ENCODE results near the gene ERN2. TPM values are rescaled to one million over a fixed set of nuclear protein-coding genes. Genes with fewer than 3 reads are reported as not detected.
A peak's percentile ranks its signal among the peaks of the same experiment; 100 is the strongest.

Gene ERN2
- total and polyA plus RNA-seq, 2 of the 13 experiments (the other 11 are each of a cell fraction or from before 2014, with no cell fraction given), result 2.2 to 3.5 TPM

DNA sequence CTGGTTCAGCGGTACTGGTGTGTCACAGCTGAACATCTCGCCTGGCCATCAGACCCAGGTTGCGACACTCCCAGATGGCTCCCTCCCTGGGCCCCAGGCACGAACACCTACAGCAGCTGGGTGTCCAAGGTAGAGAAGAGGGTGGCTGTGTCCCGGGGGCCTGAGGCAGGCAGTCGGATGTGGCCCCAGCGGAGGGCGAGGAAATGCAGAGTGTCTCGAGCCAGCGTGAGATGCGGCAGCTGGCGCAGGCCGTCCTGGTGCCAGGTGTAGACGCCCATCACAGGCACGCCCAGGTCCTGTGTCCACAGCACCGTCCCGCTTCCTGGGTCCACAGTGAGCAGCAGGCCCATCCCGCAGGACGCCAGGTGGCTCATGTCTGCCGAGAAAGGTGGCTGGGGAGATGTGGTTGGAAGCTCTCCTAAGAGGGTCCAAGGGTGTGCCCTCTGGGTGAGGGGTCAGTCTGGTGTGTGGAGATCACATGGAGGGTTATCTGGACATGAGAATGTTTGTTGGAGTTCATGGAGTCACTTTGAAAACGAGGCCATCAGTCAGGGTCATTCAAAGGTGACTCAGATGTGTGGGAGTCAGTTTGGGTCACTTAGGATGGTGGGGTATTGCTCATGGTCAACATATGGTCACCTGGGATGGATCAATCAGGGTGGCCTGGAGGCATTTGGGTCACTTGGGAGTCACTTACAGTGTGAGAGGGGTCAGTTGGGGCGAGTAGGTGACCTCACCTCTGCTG lies 8.1 kb downstream of the ERN2 start:
- Histone ChIP-seq H3K9me3 (ENCODE audit: low read length) (peaks cover 12% of the 10 kb centered on the region), H3K79me2 (ENCODE audit: insufficient read depth, low read length) (no peaks in the 10 kb centered on the region), H3K36me3 (replicated peaks in 1 of 2; ENCODE audit: control insufficient read depth in 1 of 2, insufficient read depth in 2 of 2, low read length in 2 of 2) (no peaks in the 10 kb centered on the region), H4K20me1 (ENCODE audit: insufficient read depth, low read length) (no peaks in the 10 kb centered on the region), H3K4me3 (replicated peaks in 1 of 3; ENCODE audit: insufficient read depth in 1 of 3, low read depth in 2 of 3, low read length in 3 of 3) (peak overlapping the region in 1 of 3 experiments; percentile 30; a peak in 1 of 6 replicates), H3K27ac (ENCODE audit: extremely low read length, insufficient read depth, low read length) (peak overlapping the region; percentile 22), H3K9ac (ENCODE audit: insufficient read depth, low read depth, low read length) (no peak overlapping the region), H3K27me3 (ENCODE audit: control insufficient read depth in 1 of 2, insufficient read depth in 2 of 2, low read length in 2 of 2) (peaks cover 0 to 3% of the 10 kb centered on the region in 2 experiments; a peak in 1 of 5 replicates), H3K4me2 (ENCODE audit: low read depth, low read length) (peak overlapping the region; percentile 29), H3K4me1 (ENCODE audit: insufficient read depth, low read length) (peaks cover 25% of the 10 kb centered on the region), H2AFZ (ENCODE audit: low read length) (no peak overlapping the region)
- DNase-seq (ENCODE audit: low spot score) (no peak), FAIRE-seq (peak; percentile 74), ATAC-seq (peak; percentile 64)
- intact Hi-C loops (cut with micrococcal nuclease; ENCODE audit: unreplicated experiment) (no loop called here), in situ Hi-C loops (cut with HindIII; ENCODE audit: extremely low pct_ligation_motif_present, low pct_unique_long_range_greater_than_20kb) (no loop called here)
- ChIA-PET CTCF (ENCODE audit: low intra/inter-chr PET ratio, low total read pairs) (no interaction called here), POLR2A (no interaction called here)
- 42% methylated on average over 22 of the region's 22 CpGs for WGBS (ENCODE audit: low lambda C conversion rate)
- BruUV-seq (replicated peaks), result no TSS peak
- TF ChIP-seq PCBP1 (IDR thresholded peaks at IDR 0.05; ENCODE audit: borderline replicate concordance, low read depth, low read length) (no peak), TSC22D2 (CRISPR knock-in tag; IDR thresholded peaks at IDR 0.05; ENCODE audit: borderline replicate concordance) (no peak), ARNTL (CRISPR knock-in tag; IDR thresholded peaks at IDR 0.05) (0 out of 2 replicates have a peak, but pooled peaks have one; percentile 61), TBX3 (IDR thresholded peaks at IDR 0.05; ENCODE audit: borderline replicate concordance) (peak; percentile 38; the same call in 1 of the 2 replicates), ZFX (CRISPR knock-in tag; IDR thresholded peaks at IDR 0.05; ENCODE audit: low read depth) (0 out of 2 replicates have a peak, but pooled peaks have one; percentile 45), RBAK (CRISPR knock-in tag; IDR thresholded peaks at IDR 0.05) (no peak), CENPX (CRISPR knock-in tag; IDR thresholded peaks at IDR 0.05) (no peak), ZNF788 (CRISPR knock-in tag; IDR thresholded peaks at IDR 0.05; ENCODE audit: borderline replicate concordance) (no peak), ISX (CRISPR knock-in tag; conservative IDR thresholded peaks at IDR 0.05) (no peak), PPARG (CRISPR knock-in tag; conservative IDR thresholded peaks at IDR 0.05) (peak; percentile 64), RXRB (CRISPR knock-in tag; IDR thresholded peaks at IDR 0.05; ENCODE audit: borderline replicate concordance) (peak; percentile 86), ZFP36 (IDR thresholded peaks at IDR 0.05; ENCODE audit: borderline replicate concordance, low read depth, low read length, partially characterized antibody) (no peak), ZNF773 (CRISPR knock-in tag; IDR thresholded peaks at IDR 0.05; ENCODE audit: borderline replicate concordance) (no peak), ZBTB38 (CRISPR knock-in tag; IDR thresholded peaks at IDR 0.05) (peak; percentile 28; the same call in 1 of the 2 replicates)
- TF ChIP-seq, protein P1, sequence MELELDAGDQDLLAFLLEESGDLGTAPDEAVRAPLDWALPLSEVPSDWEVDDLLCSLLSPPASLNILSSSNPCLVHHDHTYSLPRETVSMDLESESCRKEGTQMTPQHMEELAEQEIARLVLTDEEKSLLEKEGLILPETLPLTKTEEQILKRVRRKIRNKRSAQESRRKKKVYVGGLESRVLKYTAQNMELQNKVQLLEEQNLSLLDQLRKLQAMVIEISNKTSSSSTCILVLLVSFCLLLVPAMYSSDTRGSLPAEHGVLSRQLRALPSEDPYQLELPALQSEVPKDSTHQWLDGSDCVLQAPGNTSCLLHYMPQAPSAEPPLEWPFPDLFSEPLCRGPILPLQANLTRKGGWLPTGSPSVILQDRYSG (CRISPR knock-in tag; IDR thresholded peaks at IDR 0.05), result no peak
- TF ChIP-seq, protein P2, sequence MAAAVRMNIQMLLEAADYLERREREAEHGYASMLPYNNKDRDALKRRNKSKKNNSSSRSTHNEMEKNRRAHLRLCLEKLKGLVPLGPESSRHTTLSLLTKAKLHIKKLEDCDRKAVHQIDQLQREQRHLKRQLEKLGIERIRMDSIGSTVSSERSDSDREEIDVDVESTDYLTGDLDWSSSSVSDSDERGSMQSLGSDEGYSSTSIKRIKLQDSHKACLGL (CRISPR knock-in tag; IDR thresholded peaks at IDR 0.05), result peak; percentile 70; the same call in 1 of the 2 replicates
- TF ChIP-seq, protein P3, sequence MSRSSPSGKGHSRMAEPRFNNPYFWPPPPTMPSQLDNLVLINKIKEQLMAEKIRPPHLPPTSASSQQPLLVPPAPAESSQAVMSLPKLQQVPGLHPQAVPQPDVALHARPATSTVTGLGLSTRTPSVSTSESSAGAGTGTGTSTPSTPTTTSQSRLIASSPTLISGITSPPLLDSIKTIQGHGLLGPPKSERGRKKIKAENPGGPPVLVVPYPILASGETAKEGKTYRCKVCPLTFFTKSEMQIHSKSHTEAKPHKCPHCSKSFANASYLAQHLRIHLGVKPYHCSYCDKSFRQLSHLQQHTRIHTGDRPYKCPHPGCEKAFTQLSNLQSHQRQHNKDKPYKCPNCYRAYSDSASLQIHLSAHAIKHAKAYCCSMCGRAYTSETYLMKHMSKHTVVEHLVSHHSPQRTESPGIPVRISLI (CRISPR knock-in tag; IDR thresholded peaks at IDR 0.05; ENCODE audit: borderline replicate concordance), result 0 out of 2 replicates have a peak, but pooled peaks have one; percentile 21
- TF ChIP-seq, protein P4, sequence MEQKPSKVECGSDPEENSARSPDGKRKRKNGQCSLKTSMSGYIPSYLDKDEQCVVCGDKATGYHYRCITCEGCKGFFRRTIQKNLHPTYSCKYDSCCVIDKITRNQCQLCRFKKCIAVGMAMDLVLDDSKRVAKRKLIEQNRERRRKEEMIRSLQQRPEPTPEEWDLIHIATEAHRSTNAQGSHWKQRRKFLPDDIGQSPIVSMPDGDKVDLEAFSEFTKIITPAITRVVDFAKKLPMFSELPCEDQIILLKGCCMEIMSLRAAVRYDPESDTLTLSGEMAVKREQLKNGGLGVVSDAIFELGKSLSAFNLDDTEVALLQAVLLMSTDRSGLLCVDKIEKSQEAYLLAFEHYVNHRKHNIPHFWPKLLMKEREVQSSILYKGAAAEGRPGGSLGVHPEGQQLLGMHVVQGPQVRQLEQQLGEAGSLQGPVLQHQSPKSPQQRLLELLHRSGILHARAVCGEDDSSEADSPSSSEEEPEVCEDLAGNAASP (CRISPR knock-in tag; IDR thresholded peaks at IDR 0.05; ENCODE audit: borderline replicate concordance), result peak; percentile 71; the same call in 1 of the 2 replicates

Measured in HepG2 (cell line).